ENCODE measurements around the gene S100Z. TPM values are rescaled to one million over a fixed set of nuclear protein-coding genes. Genes with fewer than 3 reads are reported as not detected.
A peak's percentile ranks its signal among the peaks of the same experiment; 100 is the strongest.

The S100Z gene
- total and polyA plus RNA-seq, 2 of the 8 experiments (the other 6 are each of a cell fraction or from before 2014, with no cell fraction given): 0.30 TPM; not detected in 1

GRCh38 chr5:76813982-76814562 lies 35.7 kb upstream of the S100Z start:
- Histone ChIP-seq H2BK12ac (ENCODE audit: low read depth, low read length) (no peak overlapping the region; the same call in 1 of the 2 replicates), H3K79me1 (ENCODE audit: low read depth, low read length) (no peaks in the 10 kb centered on the region), H3K23me2 (ENCODE audit: low read depth, low read length) (peaks cover 6% of the 10 kb centered on the region), H3K79me2 (ENCODE audit: control insufficient read depth in 1 of 2, insufficient read depth in 2 of 2, low read length in 2 of 2) (no peaks in the 10 kb centered on the region), H2AK5ac (ENCODE audit: low read depth, low read length) (no peak overlapping the region), H2BK120ac (replicated peaks; ENCODE audit: low read depth, low read length) (no peak overlapping the region), H3K9ac (replicated peaks in 1 of 4; ENCODE audit: extremely low read depth in 1 of 4, low read depth in 3 of 4, low read length in 3 of 4) (no peak overlapping the region), H2BK5ac (ENCODE audit: low read depth, low read length) (no peak overlapping the region), H2AFZ (ENCODE audit: low read length) (no peak overlapping the region), H3K4me3 (ENCODE audit: extremely low read depth in 1 of 4, insufficient read depth in 2 of 4, low read depth in 3 of 4, low read length in 4 of 4) (no peak overlapping the region), H3K56ac (replicated peaks; ENCODE audit: insufficient read length, low read depth, low read length) (no peak overlapping the region), H2BK15ac (ENCODE audit: low read length) (no peak overlapping the region), H3K36me3 (ENCODE audit: control insufficient read depth in 2 of 4, insufficient read depth in 4 of 4, low read length in 3 of 4) (peaks cover 0 to 4% (median 0%) of the 10 kb centered on the region in 4 experiments; a peak in 1 of 8 replicates), H3K4me1 (replicated peaks in 1 of 4; ENCODE audit: control insufficient read depth in 3 of 4, insufficient read depth in 4 of 4, low read length in 3 of 4) (peaks cover 0 to 6% (median 4%) of the 10 kb centered on the region in 4 experiments; a peak in 4 of 7 replicates), H3K27ac (ENCODE audit: low read depth, low read length) (no peak overlapping the region), H4K5ac (ENCODE audit: insufficient read length, low read depth, low read length) (no peak overlapping the region), H2BK20ac (ENCODE audit: low read length) (peak overlapping the region; percentile 77; the same call in 1 of the 2 replicates), H3K27me3 (replicated peaks in 1 of 4; ENCODE audit: control insufficient read depth in 3 of 4, extremely low read depth in 1 of 4, insufficient read depth in 3 of 4, low read length in 3 of 4) (peaks cover 0 to 2% (median 0%) of the 10 kb centered on the region in 4 experiments; a peak in 1 of 7 replicates), H4K8ac (ENCODE audit: extremely low read depth, insufficient read depth, low read length) (no peak overlapping the region), H4K20me1 (replicated peaks in 1 of 2; ENCODE audit: control insufficient read depth in 1 of 2, insufficient read depth in 2 of 2, low read length in 2 of 2) (no peaks in the 10 kb centered on the region), H3K14ac (ENCODE audit: insufficient read length) (no peak overlapping the region), H4K91ac (replicated peaks; ENCODE audit: insufficient read length, low read length) (peak overlapping the region; percentile 80), H3K4me2 (ENCODE audit: insufficient read depth in 1 of 2, low read depth in 2 of 2, low read length in 2 of 2) (no peak overlapping the region), H3K4ac (replicated peaks; ENCODE audit: insufficient read length, low read depth, low read length) (no peak overlapping the region), H3K18ac (ENCODE audit: extremely low read depth, low read length) (no peak overlapping the region; the same call in 1 of the 2 replicates), H3K23ac (ENCODE audit: insufficient read length) (no peak overlapping the region), H3K9me3 (ENCODE audit: insufficient read depth in 2 of 2, low read depth in 1 of 2, low read length in 1 of 2) (peaks cover 3 to 17% of the 10 kb centered on the region in 2 experiments; a peak in 3 of 4 replicates)
- DNase-seq (ENCODE audit: low read depth in 1 of 2, low spot score in 2 of 2): no peak
- no peak for FAIRE-seq
- CTCF ChIA-PET (ENCODE audit: partially characterized antibody): no interaction called here
- POLR2A ChIA-PET (ENCODE audit: partially characterized antibody): no interaction called here
- 95% methylated on average over 4 of the region's 4 CpGs; no CpG with 5 or more reads in 1 of the 2 experiments for WGBS, 2 experiments (ENCODE audit: extremely low coverage in 1 of 2, insufficient coverage in 1 of 2, insufficient read length in 1 of 2, insufficient replicate concordance in 2 of 2, low coverage in 1 of 2, low lambda C conversion rate in 2 of 2, missing lambda C conversion rate in 1 of 2)
- TF ChIP-seq, protein P1, sequence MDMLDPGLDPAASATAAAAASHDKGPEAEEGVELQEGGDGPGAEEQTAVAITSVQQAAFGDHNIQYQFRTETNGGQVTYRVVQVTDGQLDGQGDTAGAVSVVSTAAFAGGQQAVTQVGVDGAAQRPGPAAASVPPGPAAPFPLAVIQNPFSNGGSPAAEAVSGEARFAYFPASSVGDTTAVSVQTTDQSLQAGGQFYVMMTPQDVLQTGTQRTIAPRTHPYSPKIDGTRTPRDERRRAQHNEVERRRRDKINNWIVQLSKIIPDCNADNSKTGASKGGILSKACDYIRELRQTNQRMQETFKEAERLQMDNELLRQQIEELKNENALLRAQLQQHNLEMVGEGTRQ (IDR thresholded peaks at IDR 0.05; ENCODE audit: low read length): no peak
- TF ChIP-seq CREB1 (IDR thresholded peaks at IDR 0.05) (no peak), RBBP5 (IDR thresholded peaks at IDR 0.05; ENCODE audit: borderline replicate concordance, low read depth, low read length) (no peak), ASH2L (IDR thresholded peaks at IDR 0.05; ENCODE audit: low read length) (no peak), SP2 (IDR thresholded peaks at IDR 0.05; ENCODE audit: low read length) (no peak)
